ENCODE data around the gene GIMAP8.
"Not testable (repeated sequence)": the region's sequence is repeated elsewhere in the genome, so short reads cannot be mapped to it uniquely, and the experiment has no call there.

GIMAP8 gene

DNA sequence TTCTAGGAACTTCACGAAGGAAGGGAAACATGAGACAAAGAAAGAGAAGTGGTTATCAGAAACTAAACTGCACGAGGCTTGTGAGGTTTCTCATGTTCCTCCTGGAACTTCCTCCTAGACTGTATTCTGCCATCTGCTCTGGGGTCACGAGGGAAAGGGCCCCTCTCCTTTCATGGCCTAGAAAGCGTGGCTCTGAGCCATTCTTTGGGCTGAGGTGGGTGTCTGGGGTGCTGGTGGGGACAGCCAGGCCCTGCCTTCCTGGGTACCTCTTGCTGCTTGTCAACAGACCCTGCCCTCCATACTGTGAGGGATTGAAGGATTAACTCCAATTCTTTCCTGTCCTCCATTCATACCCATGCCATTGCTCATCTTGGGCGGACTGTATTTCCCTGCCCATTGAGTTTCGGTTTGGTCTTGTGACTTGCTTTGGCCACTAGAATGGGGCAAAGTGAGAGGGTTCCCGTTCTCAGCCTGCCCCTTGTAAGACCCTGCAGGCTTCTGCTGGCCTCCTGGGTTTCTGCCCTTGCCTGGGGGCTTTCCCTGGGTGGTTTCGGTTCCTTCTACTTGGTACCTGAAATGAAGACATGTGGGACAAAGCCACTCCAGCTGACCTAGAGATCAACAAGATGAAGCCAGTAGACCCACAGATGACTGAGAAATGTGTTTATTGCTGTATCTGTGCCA is 14.9 kb upstream of the GIMAP8 start:
- DNase-seq (ENCODE audit: low spot score) = peak; percentile 84

DNA sequence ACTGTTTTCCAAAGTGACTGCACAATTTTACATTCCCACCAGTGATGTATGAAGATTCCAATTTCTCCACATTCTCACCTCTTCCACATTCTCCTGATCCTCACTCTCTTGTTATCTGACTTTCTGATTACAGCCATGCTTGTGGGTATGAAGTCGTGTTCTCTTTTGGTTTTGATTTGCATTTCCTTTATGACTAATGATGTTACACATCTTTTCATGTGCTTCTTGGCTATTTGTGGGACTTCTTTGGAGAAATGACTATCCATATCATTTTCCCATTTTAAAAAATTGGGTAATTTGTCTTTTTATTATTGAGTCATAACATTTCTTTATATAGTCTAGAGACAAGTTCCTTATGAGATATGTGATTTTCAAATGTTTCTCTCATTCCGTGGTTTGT is 10.5 kb upstream of the GIMAP8 start:
- no peak for DNase-seq (ENCODE audit: low spot score)

DNA sequence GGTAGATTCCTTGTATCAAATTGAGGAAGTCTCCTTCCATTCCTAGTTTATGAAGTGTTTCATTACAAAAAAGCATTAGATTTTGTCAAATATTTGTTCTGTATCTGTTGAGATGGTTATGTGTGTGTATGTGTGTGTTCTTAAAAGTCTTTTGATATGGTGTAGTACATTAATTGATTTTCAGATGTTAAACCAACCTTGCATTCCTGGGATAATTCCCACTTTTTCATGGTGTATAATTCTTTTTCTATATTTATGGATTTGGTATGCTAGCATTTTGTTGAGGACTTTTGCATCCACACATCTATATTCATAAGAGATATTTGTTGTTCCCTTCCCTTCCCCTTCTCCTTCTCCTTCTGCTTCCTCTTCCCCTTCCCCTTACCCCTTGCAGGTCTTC is 8.9 kb upstream of the GIMAP8 start:
- no peak for DNase-seq (ENCODE audit: low spot score)

DNA sequence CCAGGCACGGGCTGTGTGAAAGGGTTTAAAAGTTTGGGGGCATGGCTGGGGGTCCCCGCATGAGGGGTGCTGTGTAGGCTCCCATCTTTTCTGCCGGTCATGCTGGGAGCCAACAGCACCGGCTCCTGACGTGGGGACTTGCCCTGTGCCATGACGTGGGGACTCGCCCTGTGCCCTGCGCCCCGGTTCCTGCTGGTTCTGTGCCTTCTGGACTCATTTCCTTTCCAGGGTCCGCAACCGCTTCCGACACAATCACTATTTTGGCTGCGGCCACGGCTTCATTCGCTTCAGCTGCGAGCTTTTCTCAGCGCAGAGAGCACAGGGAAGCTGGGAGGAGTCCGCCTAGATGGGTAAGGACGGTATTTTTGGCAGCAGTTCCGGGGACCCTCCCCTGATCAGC is 7.6 kb upstream of the GIMAP8 start:
- DNase-seq (ENCODE audit: low spot score) = no peak

DNA sequence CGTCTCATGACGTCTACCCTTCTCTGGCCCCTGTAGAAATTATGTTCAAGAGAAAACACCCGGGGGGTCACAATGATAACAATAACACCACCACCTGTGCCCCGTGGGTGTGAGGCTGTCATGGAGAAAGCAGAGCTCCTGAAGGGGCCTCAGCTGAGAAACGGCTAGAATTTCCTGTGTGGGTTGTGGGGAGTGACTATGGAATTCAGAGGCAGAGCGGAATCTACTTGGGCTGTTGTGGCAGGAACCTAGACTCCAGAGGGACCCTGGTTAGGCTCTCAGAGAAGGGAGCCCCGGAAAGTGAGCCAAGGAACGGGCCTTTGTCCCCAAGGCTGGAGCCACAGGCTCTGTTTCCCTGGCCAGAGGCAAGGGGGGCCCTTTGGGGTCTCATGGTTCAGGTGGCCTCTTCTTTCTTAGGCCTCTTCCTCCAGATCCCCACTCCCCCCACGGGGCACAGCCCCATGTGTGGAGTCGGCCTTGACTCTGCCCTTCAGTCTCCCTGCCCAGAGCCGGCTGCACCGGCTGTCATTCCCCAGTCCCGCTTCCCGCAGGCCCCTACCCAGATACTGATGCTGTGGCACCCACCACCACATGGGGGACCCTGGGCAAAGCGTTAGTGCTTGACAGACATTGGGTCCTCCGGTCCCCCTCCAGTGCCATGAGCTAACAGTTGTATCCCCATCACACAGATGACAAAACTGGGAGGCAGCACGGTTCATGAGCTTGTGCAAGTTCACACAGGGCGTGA is 6.5 kb upstream of the GIMAP8 start:
- DNase-seq (ENCODE audit: low spot score) = no peak

DNA sequence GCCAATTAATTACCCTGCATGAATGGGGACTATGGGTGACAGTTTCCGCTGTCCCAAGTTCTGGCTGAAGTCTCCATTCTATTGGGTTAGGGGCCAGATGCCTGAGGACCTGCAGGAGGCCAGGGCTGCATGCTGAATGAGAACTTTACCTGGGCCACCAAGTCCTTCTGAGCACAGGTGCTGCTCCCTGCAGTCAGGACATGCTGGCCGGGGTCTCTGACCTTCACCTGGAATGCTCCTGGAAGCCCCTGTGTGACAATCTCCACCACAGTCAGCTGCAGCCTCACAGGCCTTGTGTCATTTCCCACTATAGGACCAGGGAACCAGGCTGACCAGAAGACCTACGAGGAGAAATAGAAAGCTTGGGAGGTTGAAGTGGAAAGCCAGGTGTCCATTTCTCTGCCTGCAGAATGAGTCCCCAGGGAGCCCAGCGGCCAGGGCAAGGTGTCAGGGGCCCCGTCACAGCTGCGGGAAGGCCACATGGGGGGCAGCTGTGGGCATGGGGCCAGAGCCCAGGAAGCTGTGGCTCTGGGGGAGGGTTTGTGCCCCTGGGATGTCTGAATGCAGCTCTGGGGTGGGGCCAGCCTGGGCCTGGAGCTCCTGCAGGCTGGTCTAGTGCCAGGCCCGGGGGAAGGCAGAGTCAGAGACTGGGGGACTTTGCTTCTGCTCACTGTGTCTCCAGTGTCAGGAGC is 5.6 kb upstream of the GIMAP8 start:
- DNase-seq (ENCODE audit: low spot score) = no peak

DNA sequence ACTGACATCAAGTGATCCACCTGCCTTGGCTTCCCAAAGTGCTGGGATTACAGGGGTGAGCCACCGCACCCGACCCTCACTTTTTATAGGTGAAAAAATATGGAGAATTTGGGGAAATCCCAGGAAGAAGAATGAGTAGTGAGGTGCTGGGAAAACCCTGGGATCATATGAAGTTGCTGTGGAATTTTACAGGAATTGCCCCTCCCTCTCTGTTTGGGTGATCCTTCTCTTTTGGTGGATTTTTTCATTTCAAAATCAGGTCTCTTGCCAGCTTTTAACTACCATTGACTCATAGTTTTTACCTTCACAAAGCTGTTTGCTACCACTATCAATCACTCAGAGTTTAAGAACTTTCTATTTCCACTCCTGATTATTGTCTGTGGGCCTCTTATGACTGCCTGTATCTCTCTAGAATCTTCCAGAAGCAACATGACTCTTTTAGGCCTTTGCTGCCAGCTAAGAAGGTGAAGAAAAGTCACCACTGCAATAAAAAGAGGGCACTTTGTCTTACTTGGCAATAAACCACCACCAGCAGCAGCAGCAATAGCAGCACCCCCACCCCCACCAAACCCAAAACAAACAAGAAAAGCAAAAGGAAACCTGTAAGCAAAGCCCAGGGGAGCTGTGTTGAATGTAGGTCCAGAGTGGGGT is 4.0 kb upstream of the GIMAP8 start:
- no peak for DNase-seq (ENCODE audit: low spot score)

DNA sequence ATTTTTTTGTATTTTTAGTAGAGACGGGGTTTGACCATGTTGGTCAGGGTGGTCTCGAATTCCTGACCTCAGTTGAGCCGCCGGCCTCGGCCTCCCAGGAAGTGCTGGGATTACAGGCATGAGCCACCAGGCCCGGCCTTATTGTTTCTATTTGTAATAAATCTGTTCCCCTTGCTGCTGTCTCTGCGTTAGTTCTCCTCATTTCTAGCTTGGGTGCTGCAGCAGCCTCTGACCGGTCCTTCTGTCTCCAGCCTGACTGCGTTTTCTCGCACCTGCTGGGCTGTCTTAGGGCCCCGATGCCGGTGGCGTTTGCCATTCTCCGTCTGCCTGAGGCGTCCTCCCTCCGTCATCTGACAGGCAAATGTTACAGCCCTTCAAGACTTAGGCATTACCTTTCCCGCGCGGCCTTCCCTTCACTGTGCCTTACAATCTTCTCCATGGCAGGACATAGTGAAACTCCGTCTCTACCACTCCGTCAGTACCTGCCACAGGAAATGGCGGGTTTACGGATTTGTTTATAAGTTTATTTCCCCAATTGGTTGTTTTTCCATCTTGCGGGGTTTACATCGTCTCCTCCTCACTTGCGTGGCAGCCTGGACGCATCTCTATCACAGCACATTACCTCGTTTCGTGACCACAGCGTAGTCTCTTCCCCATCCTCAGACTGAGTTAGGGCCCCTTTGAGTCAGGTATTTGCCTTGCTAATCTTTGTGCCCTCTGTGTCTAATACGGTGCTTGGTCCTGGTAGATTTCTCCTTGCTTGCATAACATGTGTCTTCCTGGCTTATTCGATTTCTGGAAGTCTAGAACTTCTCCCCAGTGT is 2.3 kb upstream of the GIMAP8 start:
- no peak for DNase-seq (ENCODE audit: low spot score)

DNA sequence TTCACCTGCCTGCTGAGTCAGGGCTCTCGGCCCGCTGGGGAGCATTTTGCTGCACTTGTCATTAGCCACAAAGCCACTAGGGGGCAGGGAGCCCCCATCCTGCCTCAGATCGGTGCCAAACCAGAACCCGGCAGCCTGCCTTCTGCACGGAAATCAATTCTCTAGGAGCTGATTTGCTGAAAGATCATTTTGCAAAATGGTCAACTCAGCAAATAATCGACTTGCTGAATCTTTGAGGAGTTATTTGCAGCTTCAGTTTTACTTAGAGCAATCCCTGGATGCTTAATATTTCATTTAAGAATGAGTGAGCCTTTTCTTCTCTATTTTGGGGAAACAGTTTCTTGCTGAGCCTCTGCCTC is 1.7 kb upstream of the GIMAP8 start:
- peak; percentile 84 for DNase-seq (ENCODE audit: low spot score)

DNA sequence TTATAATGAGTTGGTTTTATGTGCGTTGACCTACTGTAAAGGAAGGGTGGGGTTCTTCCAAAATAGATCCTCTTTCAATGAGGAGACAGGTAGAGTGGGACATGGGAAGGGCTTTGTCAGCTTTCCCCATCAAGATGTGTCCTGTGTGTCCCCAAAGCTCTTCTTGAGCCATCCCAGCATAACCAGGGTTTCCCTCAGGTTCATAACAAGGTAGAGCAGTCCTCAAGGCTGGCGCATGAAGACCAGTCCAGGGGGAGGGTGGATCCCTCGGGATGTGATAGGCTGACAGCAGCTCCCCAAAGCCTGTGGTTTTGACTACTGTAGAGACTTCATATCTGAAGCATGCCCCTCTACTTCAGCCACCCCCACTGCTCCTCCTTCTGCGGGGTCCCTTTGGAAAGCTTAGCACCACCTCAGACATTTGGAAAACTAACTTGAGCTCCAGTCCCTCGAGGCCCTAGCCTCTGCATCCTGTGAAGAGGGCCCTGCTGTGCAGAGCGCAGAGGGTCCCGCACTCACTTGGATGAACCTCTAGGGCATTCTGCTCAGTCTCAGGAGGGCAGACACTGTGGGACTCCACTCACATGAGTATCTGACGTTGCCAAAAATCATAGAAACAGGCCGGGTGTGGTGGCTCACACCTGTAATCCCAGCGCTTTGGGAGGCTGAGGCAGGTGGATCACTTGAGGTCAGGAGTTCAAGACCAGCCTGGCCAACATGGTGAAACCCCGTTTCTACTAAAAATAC is 1.1 kb upstream of the GIMAP8 start:
- DNase-seq (ENCODE audit: low spot score) = no peak

DNA sequence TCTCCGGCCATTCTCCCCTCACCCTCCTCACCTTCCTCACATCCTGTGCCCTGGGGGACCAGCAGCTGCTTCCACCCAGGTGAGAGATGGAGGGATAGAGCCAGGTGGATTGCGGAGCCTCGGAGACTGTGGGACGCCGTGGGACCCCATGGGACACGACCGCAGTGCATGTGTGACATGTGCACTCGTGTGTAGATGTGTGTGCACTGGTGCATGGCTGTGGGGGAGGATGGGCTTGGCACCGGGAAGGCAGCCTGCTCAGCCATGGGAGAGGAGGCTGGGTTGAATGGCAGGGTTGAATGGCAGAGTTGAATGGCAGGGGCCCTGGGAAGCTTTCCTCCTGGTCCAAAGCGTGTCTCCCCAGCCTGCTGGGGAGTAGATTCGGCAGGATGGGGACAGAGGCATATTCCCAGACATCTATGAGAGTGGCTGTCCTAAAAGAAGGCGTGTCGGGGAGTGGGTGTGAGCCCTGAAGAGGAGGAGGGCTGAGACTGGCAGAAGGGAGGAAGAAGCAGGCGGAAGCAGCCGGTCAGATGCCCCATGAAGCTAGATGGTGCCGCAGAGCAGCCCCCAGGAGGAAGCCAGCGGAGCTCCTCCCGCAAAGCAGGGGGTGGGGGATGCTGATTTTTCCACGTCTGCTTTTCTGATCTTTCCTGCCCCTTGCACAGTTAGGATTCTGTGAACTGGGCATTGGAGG is 815 bp downstream of the GIMAP8 start:
- peak; percentile 40 for DNase-seq (ENCODE audit: low spot score)

DNA sequence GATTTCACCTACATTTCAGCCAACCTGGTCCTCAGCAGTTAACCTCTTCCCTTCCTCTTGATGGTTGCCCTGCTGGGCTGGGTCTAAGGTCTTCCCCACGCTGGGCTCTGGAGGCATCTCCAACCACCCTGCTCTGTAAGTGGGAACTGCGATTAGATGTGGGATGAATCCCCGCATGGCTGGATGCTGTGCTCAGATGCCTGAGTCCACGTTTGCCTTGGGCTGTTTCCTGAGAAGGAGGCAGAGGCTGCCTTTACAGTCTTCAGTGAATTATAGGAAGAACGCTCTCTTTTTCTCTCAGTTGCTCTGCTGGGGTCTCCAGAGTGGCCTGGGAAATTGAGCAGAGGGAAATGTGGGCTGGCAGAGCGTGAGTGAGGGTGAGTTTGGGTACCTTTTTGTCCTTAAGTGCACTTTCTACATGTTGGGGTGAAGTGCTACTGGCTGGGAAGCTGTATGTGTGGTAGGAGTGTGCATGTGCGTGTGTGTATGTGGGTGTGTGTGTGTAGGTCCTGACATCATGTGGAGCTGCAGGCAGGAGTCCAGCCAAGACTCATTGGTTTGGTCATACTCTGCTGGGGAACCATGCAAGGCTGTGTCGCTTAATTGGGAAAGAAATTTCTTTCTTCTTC is 1.5 kb downstream of the GIMAP8 start:
- DNase-seq (ENCODE audit: low spot score) = no peak

DNA sequence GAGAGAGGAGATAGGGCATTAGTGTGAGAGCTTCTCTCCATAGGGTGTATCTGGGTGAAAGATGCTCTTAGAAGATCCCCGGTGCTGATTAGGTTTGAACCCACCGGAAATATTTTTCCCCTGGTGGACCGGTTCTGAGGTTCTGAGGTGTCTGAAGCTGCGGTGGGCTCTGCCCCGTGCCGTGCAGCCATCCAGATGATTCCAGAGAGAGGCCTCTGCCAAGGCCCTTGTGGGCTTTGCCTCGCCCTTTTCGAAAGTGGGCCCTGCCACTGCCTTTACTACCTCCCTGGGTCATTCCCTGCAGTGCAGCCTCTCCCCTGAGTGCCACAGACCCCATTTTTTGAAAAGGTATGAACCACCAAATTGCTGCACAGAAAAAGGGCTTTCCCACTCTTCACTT is 2.8 kb downstream of the GIMAP8 start:
- DNase-seq (ENCODE audit: low spot score) = no peak

DNA sequence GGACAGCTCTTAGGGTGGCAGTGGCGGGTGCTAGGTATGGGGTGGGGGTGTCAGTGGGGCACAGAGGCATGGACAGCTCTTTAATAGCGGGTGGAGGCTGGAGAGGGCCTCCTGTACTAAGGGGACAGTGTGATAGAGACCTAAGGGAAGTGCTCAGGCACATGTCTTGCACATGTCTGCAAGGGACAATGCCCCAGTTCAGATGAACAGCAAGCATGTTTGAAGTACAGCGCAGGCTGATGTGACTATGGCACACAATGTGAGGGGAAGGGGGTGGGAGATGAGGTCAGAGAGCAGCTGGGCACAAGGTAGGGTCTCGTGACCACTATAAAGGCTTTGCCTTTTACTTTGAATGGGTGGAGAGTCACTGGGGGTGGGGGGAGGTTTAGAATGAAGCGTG is 3.5 kb downstream of the GIMAP8 start:
- no peak for DNase-seq (ENCODE audit: low spot score)

DNA sequence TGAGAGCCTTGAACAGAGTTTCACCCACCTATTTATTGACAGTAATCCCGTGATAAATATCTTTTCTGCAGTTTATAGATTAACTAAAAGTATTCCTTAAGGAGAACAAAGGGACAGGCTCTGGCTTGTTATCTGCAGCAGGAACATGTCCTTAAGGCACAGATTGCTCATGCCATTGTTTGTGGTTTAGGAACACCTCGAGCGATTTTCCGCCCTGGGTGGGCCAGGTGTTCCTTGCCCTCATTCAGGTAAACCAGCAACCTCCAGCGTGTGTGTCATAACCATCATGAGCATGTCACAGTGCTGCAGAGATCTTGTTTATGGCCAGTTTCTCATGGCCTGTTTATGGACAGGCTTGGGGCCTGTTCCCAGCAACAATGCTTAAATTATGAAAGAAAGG is 6.6 kb downstream of the GIMAP8 start:
- not testable (repeated sequence) for DNase-seq (ENCODE audit: low spot score)

DNA sequence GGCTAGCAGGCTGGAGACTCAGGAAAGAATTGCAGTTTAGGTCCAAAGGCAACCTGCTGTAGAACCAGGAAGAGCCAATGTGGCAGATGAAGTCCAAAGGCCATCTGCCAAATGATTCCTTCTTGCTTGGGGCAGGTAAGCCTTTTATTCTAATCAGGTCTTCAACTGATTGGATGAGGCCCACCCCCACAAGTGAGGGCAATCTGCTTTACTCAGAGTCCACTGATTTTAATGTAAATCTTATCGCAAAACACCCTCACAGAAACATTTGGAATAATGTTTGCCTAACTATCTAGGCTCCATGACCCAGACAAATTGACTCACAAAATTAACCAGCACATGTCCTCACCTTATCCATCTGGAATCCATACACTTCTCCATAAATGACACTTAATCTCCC is 7.8 kb downstream of the GIMAP8 start:
- no peak for DNase-seq (ENCODE audit: low spot score)

DNA sequence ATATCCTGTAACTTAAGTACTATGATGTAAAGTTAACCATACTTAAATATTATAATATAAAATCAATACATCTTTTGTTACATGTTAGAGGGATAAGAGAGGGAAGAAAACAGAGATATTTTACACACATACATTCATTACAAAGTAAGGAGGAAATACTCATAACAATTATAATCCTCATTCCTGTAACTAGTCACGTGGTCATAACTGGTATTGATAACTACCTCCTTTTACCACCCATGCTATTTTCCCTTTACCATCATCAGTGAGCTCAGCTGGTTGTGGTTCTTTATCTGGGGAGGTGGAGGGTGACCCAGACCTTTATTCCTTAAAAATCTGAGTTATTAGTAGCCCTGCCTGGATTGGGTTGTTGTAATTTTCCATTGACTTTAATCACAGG is 8.3 kb downstream of the GIMAP8 start:
- no peak for DNase-seq (ENCODE audit: low spot score)

DNA sequence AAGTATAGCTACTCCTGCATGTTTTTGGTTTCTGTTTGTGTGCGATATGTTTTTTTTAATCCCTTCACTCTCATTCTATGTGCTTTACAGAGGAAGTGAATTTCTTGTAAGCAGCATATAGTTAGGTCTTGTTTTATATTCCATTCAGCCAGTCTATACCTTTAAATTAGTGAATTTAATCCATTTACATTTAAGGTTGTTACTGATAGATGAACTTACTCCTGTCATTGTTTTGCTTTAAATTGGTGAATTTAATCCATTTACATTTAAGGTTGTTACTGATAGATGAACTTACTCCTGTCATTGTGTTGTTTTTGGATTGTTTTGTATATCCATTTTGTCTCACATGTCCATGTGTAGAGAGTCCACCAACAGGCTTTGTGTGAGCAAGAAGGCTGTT is 11.1 kb downstream of the GIMAP8 start:
- no peak for DNase-seq (ENCODE audit: low spot score)

DNA sequence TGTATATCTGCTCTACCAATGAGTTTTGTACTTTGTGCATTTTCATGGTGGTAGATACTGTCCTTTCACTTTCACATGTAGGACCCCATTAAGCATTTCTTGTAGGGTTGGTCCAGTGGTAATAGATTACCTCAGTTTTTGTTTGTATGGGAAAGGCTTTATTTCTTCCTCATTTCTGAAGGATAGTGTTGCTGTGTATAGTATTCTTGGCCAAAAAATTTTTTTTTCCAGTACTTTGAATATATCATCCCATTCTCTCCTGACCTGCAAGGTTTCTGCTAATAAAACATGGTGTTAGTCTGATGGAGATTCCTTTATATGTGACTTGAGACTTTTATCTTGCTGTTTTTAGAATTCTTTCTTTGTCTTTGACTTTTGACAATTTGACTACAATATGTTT is 12.0 kb downstream of the GIMAP8 start:
- DNase-seq (ENCODE audit: low spot score) = no peak

DNA sequence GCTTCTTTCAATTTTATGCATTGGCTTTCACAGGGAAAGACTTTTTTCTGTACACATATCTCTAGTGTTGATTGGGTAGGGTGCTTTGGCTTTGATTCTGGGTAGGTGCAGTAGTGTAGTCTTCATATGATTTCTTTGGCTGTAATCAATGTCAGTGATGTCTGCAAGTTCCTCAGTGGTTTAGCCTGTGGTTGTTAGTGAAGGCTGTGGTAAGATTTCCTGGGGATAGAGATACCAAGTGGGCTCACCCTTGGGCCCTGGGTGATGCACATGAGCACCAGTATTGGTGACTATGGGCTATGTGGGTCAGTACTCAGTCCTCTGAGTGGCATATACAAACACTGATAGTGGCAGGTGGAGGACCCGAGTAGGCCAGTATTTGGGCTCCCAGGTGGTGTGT is 13.0 kb downstream of the GIMAP8 start:
- no peak for DNase-seq (ENCODE audit: low spot score)
